Ovary (tissue), 3 donors: Measurements from ENCODE around the gene MRPL12.

Experiments used
- POLR2A ChIP-seq: fragments of 450-650 bp; IDR thresholded peaks from one replicate; pipeline ENCODE4 v1.6.1; 2017; ENCODE audit warnings: antibody characterized with exemption, mild to moderate bottlenecking, moderate library complexity
- TF ChIP-seq, protein P1 (sequence below), 3 donors: fragments of 450-650 bp in 2 of 3; fragments of 200-600 bp in 1 of 3; IDR thresholded peaks; one replicate each; pipeline versions ENCODE4 v1.5.1 to v1.8.0; 2016 to 2022; ENCODE audit warnings: antibody characterized with exemption in 3 of 3, mild to moderate bottlenecking in 1 of 3
- donor health status: DM: no; HTN: no; CAD: no.

DNA sequence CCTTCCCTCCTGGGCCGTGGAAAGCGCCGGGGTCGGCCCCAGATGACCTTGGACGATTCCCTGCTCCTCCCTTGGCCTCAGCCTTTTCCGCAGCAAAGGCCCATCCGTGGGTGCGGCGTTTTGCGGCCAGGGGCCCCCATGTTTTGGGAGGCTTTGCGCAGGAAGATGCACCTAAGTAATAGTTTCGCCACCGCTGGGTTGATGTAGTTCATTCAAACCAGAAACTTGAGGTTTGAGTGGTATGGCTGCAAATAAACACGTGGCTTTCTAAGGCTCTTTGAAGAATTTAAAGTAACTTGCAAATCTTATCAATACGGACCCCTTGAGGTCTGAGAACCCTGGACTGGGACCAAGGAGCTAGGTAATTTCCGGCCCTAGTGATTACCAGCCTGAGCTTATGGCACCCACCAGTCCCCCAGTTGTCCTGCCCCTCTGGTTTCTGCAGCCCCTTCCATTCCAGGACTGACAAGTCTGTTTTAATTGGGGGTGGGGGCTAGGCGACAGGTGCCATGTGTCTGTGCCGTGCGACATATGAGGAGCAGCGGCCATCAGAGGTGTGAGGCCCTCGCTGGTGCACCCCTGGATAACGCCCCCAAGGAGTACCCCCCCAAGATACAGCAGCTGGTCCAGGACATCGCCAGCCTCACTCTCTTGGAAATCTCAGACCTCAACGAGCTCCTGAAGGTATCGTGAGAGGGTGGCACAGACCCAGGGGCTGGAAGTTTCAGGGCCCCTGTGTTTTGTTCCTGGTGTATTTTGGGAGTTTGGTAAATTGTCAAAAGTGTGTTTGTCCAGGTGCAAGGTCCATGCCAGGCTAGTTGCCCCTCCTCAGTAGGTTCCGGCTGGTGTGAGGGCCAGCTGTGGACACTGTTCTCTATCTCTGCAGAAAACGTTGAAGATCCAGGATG is 834 bp downstream of the MRPL12 start:
- TF ChIP-seq, protein P1, sequence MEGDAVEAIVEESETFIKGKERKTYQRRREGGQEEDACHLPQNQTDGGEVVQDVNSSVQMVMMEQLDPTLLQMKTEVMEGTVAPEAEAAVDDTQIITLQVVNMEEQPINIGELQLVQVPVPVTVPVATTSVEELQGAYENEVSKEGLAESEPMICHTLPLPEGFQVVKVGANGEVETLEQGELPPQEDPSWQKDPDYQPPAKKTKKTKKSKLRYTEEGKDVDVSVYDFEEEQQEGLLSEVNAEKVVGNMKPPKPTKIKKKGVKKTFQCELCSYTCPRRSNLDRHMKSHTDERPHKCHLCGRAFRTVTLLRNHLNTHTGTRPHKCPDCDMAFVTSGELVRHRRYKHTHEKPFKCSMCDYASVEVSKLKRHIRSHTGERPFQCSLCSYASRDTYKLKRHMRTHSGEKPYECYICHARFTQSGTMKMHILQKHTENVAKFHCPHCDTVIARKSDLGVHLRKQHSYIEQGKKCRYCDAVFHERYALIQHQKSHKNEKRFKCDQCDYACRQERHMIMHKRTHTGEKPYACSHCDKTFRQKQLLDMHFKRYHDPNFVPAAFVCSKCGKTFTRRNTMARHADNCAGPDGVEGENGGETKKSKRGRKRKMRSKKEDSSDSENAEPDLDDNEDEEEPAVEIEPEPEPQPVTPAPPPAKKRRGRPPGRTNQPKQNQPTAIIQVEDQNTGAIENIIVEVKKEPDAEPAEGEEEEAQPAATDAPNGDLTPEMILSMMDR (IDR thresholded peaks at IDR 0.05), result no peak
- TF ChIP-seq POLR2A, result no peak
